HG03280 (cell line): Measurements from ENCODE around the gene LCE1A.

Experiments
- ATAC-seq: cut with Tn5 transposase; IDR thresholded peaks from one replicate; pipeline ENCODE4 v1.9.1; 2021; ENCODE audit warnings: mild to moderate bottlenecking, moderate library complexity; ENCODE audit not compliant: unreplicated experiment

LCE1A gene

GRCh38 chr1:152869808-152870419, 42.6 kb downstream of the LCE1A start:
- ATAC-seq = no peak

GRCh38 chr1:152870831-152871730, 43.8 kb downstream of the LCE1A start:
- no peak for ATAC-seq

- no peak for ATAC-seq
These were observed 44.5 kb downstream of the LCE1A start for GRCh38 chr1:152871731-152872126.

- no peak for ATAC-seq
These were observed 46.2 kb downstream of the LCE1A start for GRCh38 chr1:152873495-152873894.

- no peak for ATAC-seq
These were observed 49.6 kb downstream of the LCE1A start for GRCh38 chr1:152876827-152877226.
